ENCODE results near the gene DGKB. TPM values are rescaled to one million over a fixed set of nuclear protein-coding genes. Genes with fewer than 3 reads are reported as not detected.

The DGKB gene
- total RNA-seq, 1 donor from 2014 or later: 5.5 TPM

GRCh38 chr7:14430926-14431325 lies 471.6 kb downstream of the DGKB start:
- H3K27me3 Mint-ChIP-seq (ENCODE audit: insufficient read depth, low read depth): peaks cover 3% of the 10 kb centered on the region

GRCh38 chr7:14425559-14425958 lies 477.0 kb downstream of the DGKB start:
- H3K27ac ChIP-seq: no peak overlapping the region
- H3K9me3 ChIP-seq (ENCODE audit: low read depth): peaks cover 5% of the 10 kb centered on the region
- no peak for TF ChIP-seq CTCF (IDR thresholded peaks at IDR 0.05)
- no peak for TF ChIP-seq EZH2phosphoT487 (IDR thresholded peaks at IDR 0.05)
- no peak for TF ChIP-seq EZH2 (IDR thresholded peaks at IDR 0.05)
- peaks cover 17% of the 10 kb centered on the region for H3K4me1 ChIP-seq
- peaks cover 11% of the 10 kb centered on the region for H3K36me3 ChIP-seq
- H4K20me1 ChIP-seq (ENCODE audit: low read depth): no peaks in the 10 kb centered on the region
- H3K27me3 Mint-ChIP-seq (ENCODE audit: insufficient read depth, low read depth): peaks cover 3% of the 10 kb centered on the region
- H3K4me3 ChIP-seq: no peak overlapping the region
- DNase-seq (ENCODE audit: low spot score): no peak
- H3K9ac ChIP-seq: no peak overlapping the region
- no peak overlapping the region for H3K4me2 ChIP-seq
- H3K4me3 Mint-ChIP-seq: no peak overlapping the region
- H3K36me3 Mint-ChIP-seq: peaks cover 2% of the 10 kb centered on the region
- peaks cover under 1% of the 10 kb centered on the region for H3F3A ChIP-seq (ENCODE audit: low read depth)
- no peak overlapping the region for H3K27ac Mint-ChIP-seq
- peaks cover 5% of the 10 kb centered on the region for H3K9me3 Mint-ChIP-seq
- H3K79me2 ChIP-seq (ENCODE audit: low read depth): no peaks in the 10 kb centered on the region
- no peaks in the 10 kb centered on the region for H3K27me3 ChIP-seq
- H2AFZ ChIP-seq (replicated peaks): no peak overlapping the region
- H3K4me1 Mint-ChIP-seq: peaks cover 9% of the 10 kb centered on the region

More at GRCh38 chr7:14430926-14431325, 471.6 kb downstream of the DGKB start:
- peak overlapping the region; percentile 64 for H3K4me2 ChIP-seq
- H3K4me1 ChIP-seq: peaks cover 53% of the 10 kb centered on the region
- H3K9ac ChIP-seq: no peak overlapping the region
- peaks cover 37% of the 10 kb centered on the region for H3F3A ChIP-seq (ENCODE audit: low read depth)
- H3K36me3 ChIP-seq: peaks cover 11% of the 10 kb centered on the region
- DNase-seq (ENCODE audit: low spot score): peak; percentile 78
- peaks cover 5% of the 10 kb centered on the region for H3K9me3 ChIP-seq (ENCODE audit: low read depth)
- no peak overlapping the region for H3K4me3 ChIP-seq
- Mint-ChIP-seq H3K4me1 (peaks cover 28% of the 10 kb centered on the region), H3K27ac (peak overlapping the region; percentile 17), H3K36me3 (peaks cover 2% of the 10 kb centered on the region), H3K4me3 (no peak overlapping the region), H3K9me3 (peaks cover 8% of the 10 kb centered on the region)
- TF ChIP-seq CTCF (IDR thresholded peaks at IDR 0.05) (no peak), EZH2 (IDR thresholded peaks at IDR 0.05) (no peak), EZH2phosphoT487 (IDR thresholded peaks at IDR 0.05) (no peak)
- H2AFZ ChIP-seq (replicated peaks): no peak overlapping the region
- no peaks in the 10 kb centered on the region for H3K79me2 ChIP-seq (ENCODE audit: low read depth)
- H3K27me3 ChIP-seq: no peaks in the 10 kb centered on the region
- no peaks in the 10 kb centered on the region for H4K20me1 ChIP-seq (ENCODE audit: low read depth)
- peak overlapping the region; percentile 4 for H3K27ac ChIP-seq

GRCh38 chr7:14424675-14425074 lies 477.9 kb downstream of the DGKB start:
- peaks cover 12% of the 10 kb centered on the region for H3K4me1 Mint-ChIP-seq
- peaks cover 11% of the 10 kb centered on the region for H3K36me3 ChIP-seq
- TF ChIP-seq EZH2 (IDR thresholded peaks at IDR 0.05) (no peak), CTCF (IDR thresholded peaks at IDR 0.05) (peak; percentile 20)
- no peak overlapping the region for H3K27ac ChIP-seq
- no peak overlapping the region for H3K9ac ChIP-seq
- H3K4me3 Mint-ChIP-seq: no peak overlapping the region
- H4K20me1 ChIP-seq (ENCODE audit: low read depth): no peaks in the 10 kb centered on the region
- peaks cover 2% of the 10 kb centered on the region for H3K36me3 Mint-ChIP-seq
- no peak overlapping the region for H3K4me3 ChIP-seq
- H3K9me3 ChIP-seq (ENCODE audit: low read depth): peaks cover 5% of the 10 kb centered on the region
- no peaks in the 10 kb centered on the region for H3K27me3 ChIP-seq
- H3K27ac Mint-ChIP-seq: no peak overlapping the region
- H3K4me2 ChIP-seq: no peak overlapping the region
- peaks cover 5% of the 10 kb centered on the region for H3K9me3 Mint-ChIP-seq
- H2AFZ ChIP-seq (replicated peaks): no peak overlapping the region
- peaks cover 3% of the 10 kb centered on the region for H3K27me3 Mint-ChIP-seq (ENCODE audit: insufficient read depth, low read depth)
- DNase-seq (ENCODE audit: low spot score): no peak
- no peaks in the 10 kb centered on the region for H3K79me2 ChIP-seq (ENCODE audit: low read depth)
- no peaks in the 10 kb centered on the region for H3F3A ChIP-seq (ENCODE audit: low read depth)
- H3K4me1 ChIP-seq: peaks cover 12% of the 10 kb centered on the region
